Astrocyte of the hippocampus (primary cell): Measurements from ENCODE around the gene DRAP1.
"Not testable (repeated sequence)": the region's sequence is repeated elsewhere in the genome, so short reads cannot be mapped to it uniquely, and the experiment has no call there.

Experiments used
- DNase-seq: peaks from one replicate; pipeline ENCODE4 v3.0.0; 2011; ENCODE audit warnings: low read depth, low spot score

Gene DRAP1

DNA sequence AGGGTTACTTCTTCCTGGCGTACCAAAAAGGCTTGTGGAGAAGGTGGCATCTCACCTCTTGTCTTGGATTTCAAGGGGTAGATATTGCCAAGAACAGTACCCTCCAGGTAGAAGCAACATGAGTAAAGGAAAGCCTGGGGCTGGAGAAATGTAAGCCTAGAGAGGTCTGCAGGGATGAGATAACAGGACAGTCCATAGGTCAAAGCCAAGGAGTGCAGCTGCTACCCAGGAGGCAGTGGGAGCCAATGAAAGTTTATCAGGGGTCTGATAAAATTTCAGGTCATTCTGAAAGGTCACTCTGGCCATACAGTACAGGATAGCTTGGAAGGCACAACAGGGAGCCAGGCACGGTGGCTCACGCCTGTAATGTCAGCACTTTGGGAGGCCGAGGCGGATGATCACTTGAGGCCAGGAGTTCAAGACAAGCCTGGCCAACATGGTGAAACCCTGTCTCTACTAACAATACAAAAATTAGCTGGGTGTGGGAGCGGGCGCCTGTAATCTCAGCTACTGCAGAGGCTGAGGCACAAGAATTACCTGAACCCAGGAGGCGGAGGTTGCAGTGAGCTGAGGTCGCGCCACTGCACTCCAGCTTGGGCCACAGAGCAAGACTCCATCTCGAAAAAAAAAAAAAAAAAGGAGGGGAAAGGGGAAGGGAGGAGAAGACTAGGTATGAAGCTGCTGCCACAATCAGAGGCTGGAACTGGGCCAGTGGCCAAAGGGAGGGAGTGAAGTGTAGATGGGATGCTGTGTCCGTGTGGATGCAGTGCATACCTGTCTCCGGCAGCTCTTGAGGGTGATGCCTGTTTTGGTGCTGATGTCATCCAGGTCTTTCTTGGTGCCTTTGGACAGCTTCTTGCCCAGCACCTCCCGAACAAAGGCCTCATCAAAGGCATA, 32.2 kb upstream of the DRAP1 start:
- peak; percentile 24 for DNase-seq

DNA sequence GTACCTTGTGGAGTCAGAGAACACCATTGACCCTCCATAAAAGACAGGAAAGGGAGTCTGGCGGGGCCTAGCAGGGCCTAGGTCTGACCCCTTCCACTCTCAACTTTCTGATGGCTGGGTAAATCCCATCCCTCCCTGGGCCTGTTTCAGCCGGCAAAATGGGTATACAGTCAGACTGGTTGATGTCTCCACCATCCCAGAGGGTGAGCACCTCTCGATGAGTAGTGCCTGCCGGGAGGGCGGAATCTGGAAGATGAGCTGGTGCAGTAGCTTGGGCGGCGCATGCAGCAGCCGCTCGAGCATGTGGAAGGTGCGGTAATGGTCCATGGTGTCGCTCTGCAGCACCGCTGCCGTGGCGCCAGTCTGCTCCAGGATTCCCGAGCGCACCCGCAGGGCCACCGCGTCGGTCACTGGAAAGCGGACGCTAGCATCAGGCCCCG, 31.5 kb upstream of the DRAP1 start:
- DNase-seq = no peak

DNA sequence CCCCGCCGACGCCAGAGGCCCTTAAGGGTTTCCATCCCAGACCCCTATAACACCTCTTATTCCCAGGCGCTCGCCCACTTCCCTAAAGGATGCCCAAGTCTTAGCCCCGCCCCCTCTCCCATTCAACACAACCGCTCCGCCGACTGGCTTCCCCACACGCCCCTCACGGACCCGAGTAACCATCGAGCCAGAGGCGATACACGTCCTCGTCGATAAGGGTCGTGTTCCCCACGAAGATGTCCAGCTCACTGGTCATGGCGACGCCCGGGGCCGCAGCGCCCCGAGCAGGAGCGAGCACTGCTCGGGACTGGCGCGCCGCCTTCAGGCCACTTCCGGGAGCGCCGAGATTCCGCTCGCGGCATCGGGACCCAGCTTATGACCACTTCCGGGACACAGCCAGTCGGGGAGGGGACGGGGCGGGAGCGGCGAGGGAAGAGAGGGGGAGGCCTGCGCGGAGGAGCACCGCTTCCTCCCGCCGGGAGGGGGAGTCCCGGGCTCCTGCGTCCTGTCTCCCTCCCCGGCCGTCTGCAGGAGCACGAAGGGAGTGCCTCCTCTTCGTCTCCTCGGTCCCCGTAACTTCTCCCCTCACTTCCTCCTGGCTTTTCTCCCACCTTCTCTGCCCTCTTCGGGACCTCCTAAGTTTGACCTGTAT, 30.9 kb upstream of the DRAP1 start, which contains the start of gene FIBP:
FIBP (minus strand) TSS at position 309 of the 652 bp plus-strand sequence; CDS start at position 256, 53 bp downstream.
- DNase-seq = peak; percentile 99

DNA sequence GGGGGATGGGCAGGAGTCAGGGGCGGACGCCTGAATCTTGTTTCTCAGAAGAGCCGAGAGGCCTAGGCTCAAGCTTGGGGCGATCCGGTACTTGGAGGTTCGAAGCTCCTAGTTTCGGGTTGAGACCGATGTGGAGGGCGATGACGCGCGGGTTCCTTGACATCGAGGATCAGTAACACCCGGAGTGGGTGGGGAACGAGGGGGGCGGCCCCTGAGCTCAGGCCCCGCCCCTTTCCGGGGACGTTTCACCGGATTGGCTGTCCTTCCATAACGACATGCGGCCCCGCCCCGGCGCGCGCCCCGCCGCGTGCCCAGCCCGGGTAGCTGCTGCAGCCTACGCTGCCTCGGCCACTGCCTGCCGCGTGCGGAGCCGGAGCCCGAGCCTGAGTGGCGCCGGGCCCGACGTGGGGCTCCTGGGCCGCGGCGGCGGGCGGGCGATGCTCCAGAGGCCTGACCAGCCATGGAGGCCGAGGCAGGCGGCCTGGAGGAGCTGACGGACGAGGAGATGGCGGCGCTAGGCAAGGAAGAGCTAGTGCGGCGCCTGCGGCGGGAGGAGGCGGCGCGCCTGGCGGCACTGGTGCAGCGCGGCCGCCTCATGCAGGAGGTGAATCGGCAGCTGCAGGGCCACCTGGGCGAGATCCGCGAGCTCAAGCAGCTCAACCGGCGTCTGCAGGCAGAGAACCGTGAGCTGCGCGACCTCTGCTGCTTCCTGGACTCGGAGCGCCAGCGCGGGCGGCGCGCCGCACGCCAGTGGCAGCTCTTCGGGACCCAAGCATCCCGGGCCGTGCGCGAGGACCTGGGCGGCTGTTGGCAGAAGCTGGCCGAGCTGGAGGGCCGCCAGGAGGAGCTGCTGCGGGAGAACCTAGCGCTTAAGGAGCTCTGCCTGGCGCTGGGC, 28.7 kb upstream of the DRAP1 start, which contains the start of gene CCDC85B:
CCDC85B (plus strand) TSS at position 350 of the 895 bp plus-strand sequence; CDS start at position 461, 111 bp downstream.
- peak; percentile 99 for DNase-seq

DNA sequence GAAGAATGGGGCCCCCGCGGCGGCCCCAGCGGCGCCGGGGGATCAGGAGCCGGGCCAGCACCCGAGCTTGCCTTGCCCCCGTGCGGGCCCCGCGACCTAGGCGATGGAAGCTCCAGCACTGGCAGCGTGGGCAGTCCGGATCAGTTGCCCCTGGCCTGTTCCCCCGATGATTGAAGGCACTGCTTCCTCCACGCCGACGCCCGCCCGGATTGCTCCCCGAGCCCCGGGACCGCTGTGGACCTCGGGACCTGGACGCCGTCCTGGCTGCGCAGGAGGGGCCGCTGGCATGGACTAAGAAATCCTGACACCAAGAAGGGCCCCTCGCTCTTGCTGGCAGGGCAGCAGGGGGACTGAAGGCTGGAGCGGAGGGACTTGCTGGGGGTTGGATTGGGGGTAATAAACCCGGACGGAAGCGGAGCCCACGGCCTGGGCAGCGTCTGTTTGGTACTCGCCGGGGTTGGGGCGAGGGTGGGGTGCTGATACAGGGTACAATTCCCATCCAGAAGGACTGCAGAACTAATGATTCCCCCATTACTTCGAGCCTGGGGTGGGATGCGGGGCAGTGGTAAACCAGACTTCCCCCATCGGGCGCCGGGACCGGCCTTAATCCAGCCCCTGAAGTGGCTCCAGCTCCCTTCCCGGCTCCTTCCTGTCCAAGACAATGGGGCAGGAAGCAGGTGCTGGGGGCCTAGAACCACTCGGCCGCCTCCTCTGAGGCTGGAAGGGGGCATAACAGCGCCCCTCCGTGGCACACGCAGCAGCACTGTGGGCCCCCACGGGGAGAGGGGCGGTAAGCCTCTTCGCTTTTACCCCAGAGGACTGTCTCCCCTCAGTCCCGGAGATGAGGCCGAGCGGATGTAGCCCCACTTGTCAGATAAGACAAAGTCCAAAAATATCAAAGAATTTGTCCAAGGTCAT, 27.7 kb upstream of the DRAP1 start:
- peak; percentile 57 for DNase-seq

DNA sequence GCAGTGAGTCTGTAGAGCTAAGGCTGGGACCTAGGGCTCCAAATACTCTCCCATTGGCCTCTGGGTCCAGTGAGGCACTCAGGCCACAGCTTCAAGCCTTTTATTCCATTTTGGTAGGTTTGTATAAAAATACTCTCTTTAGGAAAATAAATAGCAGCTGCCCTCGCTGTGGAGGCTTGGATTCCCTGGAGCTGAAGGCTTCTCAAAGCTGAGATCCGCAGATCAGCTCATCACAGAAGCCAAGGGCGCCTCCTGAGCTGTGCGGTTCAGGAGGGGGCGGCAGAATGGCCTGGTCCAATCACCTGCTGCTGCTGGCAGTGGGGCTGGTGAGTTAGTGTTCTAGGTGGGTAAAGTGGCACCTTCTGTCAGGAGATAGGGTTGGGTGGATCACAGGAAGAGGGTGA, 27.1 kb upstream of the DRAP1 start:
- DNase-seq = not testable (repeated sequence)

DNA sequence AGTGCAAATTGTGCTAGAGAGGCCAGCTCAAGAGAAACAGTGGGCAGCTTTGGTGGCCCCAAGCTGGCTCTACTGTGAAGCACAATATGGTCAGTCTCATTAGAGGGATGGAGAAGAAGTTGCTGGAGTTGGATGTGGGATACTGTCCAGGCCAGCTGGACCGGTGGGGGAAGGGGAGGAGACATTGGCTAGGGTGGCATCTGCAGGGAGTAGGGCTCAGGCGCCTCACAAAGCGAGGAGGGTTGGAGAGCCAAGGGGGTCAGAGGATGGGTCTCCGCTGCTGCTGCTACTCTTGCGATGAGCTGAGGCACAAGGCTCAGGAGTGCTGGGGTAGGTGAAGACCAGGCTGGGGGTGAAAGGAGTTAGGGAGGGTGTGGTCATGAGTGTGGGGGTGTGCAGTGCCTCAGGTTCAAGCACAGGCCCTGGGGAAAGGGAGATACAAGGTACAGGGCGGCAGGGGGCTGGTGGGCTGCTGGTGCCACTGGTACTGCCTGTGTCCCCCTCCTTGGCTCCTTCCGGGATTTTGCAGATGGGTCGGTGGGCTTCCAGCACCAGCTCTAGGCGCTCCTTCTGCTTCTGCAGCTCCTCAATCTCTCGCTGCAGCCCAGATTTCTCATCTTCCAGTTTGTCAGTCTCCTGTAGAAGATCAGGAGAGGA, 26.4 kb upstream of the DRAP1 start:
- DNase-seq = no peak

DNA sequence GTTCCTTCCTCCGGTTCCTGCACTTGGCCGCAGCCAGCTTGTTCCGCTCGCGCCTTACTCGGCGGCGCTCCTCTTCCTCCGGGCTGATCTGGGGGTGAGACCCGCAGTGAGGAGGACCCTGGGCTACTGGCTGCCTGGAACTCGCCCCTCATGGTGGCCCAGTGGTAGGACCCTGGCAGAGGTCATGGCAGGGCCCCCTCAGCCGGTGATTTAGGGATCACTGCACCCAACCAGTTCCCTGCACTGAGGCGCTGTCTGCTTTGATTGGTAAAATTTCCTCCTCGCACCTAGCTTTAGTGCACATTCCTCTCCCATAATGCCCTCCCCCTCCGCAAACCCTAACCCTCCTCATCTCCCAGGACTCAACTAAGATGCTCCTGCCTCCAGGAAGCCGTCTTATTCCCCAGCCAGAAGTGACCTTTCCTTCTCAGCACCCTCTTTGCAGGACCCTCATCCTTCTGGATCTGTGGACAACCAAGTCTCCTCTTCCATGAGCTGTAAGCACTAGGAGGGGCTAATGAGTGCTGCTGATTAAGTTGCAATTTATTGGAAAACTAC, 25.1 kb upstream of the DRAP1 start:
- DNase-seq = no peak

DNA sequence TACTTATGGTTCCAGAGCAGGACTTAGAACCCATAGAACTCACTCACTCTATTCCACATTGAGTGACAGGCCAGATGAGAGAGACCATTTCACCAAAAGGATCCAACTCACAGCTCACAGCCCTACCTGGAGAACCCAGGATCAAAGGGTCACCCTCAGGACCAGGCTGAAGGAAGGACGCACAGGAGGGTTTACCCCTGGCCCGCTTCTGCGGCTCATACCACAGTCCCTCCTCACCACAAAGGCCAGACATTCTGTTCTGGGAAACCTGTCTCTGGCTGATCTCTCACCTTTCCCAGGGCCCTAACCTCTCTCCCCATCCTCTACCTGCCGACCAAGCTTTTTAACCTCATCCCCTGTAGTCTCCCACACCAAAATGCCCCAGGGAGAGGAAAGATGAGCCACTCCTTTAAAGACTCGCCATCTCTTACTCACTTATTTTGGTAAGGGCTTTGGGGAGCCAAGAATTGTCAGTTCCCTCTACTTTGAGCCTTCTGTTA, 23.7 kb upstream of the DRAP1 start:
- DNase-seq = no peak

DNA sequence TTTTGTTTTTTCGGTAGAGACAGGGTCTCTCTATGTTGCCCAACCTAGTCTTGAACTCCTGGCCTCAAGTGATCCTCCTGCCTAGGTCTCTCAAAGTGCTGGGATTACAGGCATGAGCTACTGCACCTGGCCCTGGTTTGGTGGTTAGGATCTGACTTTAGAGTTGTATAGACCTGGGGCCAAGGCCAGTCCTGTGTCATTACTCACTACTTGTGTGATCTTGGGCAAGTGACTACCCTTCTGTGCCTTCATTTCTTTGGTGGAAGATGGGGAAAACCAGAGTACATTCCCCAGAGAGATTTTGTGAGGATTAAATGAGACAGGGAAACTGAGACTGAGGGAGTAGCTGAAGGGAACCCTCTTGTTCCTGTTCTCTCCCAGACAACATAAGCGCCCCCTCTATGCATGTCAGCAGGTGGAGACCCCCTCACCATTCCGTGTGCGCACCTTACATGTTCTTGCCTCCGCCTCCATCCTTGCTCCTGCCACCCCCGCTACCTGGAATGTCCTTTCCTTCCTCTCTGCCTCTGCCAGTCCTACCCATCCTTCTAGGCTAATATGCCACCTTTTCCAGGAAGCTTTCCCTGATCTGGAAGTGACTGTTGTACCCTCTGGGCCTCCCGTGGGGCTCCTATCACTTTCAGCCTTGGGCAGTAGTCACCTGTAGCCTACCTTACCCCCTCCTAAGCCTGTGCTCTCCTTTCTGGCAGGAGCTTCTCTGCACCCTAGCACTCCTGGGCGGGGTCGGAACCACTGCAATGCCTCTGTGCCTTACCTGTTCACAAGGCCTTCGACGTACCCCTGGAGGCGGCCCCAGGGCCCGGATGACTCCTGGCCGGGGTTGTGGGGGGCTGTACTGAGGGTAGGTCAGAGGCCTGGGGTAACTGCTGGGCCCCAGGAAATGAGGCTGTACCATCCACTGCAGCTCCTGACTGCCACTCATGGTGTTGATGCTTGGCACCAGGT, 22.9 kb upstream of the DRAP1 start:
- DNase-seq = no peak

DNA sequence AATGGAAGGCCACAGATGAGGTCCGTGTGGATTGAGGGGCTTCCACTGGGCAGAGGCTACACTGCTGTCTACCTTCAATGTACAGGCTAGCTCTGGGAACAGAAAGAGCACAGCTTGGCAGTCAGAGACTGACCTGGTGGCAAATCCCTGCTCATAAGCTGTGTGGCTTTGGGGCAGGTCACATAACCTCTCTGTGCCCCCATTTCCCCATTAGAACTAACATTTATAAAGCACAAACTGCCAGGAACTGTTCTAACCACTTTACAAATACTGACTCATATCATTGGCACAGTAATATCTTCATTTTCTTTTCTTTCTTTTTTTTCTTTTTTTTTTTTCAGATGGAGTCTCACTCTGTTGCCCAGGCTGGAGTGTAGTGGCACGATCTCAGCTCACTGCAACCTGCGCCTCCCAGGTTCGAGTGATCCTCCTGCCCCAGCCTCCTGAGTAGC, 22.2 kb upstream of the DRAP1 start:
- peak; percentile 25 for DNase-seq

DNA sequence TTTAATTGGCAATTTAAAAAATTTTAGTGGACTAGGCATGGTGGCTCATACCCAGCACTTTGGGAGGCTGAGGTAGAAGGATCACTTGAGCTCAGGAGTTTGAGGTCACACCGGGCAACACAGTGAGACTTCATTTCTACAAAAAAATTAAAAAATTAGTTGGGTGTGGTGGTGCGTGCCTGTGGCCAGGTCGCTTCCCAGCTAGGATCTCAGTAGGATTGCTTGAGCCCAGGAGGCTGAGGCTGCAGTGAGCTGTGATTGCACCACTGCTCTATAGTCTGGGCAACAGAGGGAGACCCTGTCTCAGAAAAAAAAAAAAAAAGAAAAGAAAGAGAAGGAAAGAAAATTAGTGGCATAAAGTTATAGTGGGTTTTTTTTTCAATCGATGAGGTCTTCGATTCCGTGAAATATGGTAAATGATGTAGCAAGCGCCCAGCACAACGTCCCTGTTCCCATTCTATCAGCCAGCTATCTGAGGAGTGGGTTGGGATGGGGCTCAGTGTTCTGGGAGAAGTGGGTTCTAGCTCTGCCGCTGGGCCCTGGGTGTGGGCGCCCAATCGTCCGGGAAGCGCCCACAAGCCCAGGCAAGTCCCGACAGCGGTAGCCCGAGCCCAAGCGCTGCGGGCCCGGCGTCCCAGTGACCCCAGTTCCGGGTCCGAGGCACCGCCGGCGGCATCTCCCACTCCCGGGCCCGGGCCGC, 20.4 kb upstream of the DRAP1 start:
- peak; percentile 32 for DNase-seq

DNA sequence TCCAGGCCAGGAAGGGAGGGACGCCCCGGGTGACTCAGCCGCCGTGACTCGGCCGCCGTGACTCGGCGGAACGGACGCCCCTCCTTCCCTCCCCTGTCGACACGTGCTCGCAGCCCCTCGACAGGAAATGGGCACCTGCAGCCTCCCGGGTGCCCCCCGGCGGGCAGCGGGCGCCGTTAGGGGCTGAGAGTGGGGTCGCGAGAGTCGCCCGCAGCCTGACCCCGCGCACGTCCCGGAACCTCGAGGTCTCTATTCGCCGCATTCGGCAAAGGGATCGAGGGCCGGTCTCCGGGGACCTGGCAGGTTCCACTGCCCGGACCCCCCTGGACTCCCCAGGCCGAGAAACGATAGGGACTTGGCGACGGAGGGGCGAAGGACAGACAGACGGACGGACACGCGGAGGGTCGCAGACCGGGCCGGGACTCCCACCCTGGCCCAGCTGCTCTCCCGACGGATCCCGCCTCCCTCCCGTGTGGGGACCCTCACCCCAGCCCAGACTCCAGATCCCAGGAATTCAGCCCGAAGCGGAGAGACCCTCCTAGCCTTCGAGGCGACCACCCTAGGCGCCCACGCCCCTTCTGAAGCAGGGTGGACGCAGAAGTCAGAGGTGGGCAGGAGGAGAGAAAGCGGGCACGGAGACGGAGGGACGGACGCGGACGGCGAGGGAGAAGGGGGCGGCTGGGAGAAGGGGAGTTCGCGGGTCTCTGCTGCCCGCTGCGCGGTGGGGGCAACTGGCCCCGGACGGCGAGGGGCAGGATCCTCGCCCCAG, 19.7 kb upstream of the DRAP1 start:
- peak; percentile 92 for DNase-seq

DNA sequence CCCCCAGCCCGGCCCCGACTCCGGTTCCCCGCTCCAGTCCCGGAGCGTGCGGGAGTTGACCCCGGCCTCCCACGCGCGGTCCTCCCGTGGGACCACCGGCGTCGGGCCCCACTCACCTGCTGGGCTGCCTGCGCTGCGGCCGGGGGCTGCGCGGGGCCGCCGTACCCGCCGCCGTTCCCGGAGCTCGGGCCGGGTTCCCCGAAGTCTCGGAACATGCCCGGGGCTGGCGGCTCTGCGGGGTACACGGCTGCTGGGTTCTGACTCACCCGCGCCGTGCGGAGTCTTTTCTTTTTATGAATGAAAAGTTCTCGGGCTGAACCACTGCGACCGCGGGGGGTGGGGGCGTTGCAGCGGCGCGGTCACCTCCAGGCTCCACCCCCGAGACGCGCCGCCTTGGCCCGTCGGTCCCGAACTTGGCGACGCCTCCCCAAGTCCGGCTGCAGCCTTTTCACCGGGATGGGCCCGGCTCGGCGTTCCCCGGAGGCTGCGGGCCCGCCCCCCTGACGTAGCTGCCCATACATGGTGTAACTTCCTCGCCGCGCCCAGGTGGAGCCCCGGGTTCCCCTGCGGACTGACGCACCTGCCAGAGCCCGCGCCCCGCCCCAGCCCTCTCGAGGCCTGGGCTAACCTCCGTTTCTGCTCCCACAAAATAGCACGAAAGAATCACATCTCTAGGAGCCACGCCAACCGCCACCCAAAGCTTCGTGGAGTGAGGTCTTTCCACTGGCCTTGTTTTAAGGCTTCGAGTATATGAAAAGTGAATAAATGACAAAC, 18.9 kb upstream of the DRAP1 start, which contains the start of gene FOSL1:
FOSL1 (minus strand) TSS at position 264 of the 774 bp plus-strand sequence; CDS start at position 215, 49 bp downstream.
- peak; percentile 98 for DNase-seq

DNA sequence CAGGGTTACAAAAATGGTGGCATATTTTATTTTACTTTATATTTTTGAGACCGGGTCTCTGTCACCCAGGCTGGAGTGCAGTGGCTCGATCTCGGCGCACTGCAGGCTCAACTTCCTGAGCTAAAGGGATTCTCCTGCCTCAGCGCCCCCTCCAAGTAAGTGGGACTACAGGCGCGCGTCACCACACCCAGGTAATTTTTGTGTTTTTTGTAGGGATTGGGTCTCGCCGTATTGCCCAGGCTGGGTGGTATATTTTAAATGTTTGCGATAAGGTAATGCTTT, 18.4 kb upstream of the DRAP1 start:
- no peak for DNase-seq

DNA sequence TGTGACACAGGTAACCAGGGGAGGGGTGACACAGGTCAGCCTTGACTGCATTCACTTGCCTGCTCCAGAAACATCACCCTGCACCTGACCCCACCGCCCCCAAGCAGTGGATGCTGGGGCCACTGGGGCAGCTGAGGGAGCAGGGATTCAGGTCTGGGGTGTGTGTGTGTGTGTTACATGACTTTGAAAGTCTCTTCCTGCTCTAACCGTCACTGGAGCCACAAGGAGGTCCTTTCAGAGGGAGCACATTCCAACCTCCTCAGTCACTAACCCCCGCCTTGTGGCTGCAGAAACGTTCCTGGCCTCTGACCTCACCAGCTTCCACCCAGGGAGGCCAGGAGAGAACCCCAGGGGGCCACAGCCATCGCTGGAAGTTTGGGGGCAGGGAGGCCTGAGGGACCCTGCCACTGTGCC, 16.2 kb upstream of the DRAP1 start:
- peak; percentile 93 for DNase-seq
